ENCODE measurements around the gene POLR3H.

DNA sequence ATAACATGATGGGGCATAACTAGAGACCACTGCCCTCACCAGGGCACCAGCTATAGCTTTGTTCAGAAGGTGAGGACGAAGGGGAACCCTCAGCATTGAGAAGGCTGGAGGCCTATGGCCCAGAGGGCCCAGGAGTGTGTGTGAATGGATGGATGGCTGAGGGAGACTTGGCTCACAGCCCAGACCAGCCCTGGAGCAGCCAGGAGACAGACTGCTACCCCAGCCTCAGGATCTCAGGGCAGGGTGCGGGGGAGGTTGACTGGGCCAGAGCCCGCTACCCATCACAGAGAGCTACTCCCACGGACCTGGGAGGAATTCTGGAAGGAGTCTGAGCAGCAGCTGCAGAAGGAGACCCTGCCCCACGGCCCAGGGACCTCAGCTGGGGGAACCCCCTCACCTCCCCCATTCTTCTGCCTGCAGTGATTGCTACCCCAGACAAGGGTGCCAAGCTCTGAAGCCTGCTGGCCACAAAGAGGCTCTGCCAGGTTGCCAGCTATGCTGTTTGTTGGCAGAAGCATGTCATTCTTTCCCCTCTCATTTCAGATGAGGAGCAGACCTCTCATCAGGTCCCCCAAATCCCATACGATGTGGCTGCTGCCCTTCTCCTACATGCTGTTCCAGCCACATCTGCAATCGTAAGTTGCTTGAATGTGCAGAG is 11.2 kb upstream of the POLR3H start:
- TF ChIP-seq TEAD4 (IDR thresholded peaks at IDR 0.05) (no peak), ZBTB7A (IDR thresholded peaks at IDR 0.05; ENCODE audit: low read depth) (no peak), RAD21 (IDR thresholded peaks at IDR 0.05; ENCODE audit: low read depth) (no peak), TCF12 (IDR thresholded peaks at IDR 0.05; ENCODE audit: low read depth) (no peak), TAF1 (IDR thresholded peaks at IDR 0.05; ENCODE audit: low read depth) (no peak), EP300 (IDR thresholded peaks at IDR 0.05; ENCODE audit: borderline replicate concordance) (no peak), MAX (IDR thresholded peaks at IDR 0.05) (no peak), YY1 (IDR thresholded peaks at IDR 0.05; ENCODE audit: low read depth) (no peak), REST (IDR thresholded peaks at IDR 0.05; ENCODE audit: low read depth) (no peak), CEBPB (IDR thresholded peaks at IDR 0.05) (no peak), NFIC (IDR thresholded peaks at IDR 0.05) (no peak), FOXM1 (IDR thresholded peaks at IDR 0.05; ENCODE audit: borderline replicate concordance, low read depth) (no peak)
